Activated naive CD4-positive, alpha-beta T cell treated with Interleukin-2 at 50 U/mL for 16 hours (primary cell): ENCODE results near the gene PRKAG2.

ENCODE experiments used
- DNase-seq: peaks from one replicate; pipeline ENCODE4 v3.0.0-alpha.2; 2020

Gene PRKAG2

GRCh38 chr7:151704299-151704959 is 172.5 kb downstream of the PRKAG2 start:
- DNase-seq = no peak

- DNase-seq = no peak
Observed at GRCh38 chr7:151702961-151703360, 174.0 kb downstream of the PRKAG2 start.

GRCh38 chr7:151700586-151701165 is 176.2 kb downstream of the PRKAG2 start:
- no peak for DNase-seq

GRCh38 chr7:151699928-151700319 is 177.0 kb downstream of the PRKAG2 start:
- DNase-seq = no peak

GRCh38 chr7:151699147-151699927 is 177.6 kb downstream of the PRKAG2 start:
- no peak for DNase-seq

- DNase-seq = no peak
Observed at GRCh38 chr7:151697942-151698341, 179.0 kb downstream of the PRKAG2 start.

- DNase-seq = no peak
Observed at GRCh38 chr7:151697515-151697895, 179.4 kb downstream of the PRKAG2 start.

GRCh38 chr7:151696721-151697514 is 180.0 kb downstream of the PRKAG2 start:
- DNase-seq = no peak

GRCh38 chr7:151695951-151696541 is 180.9 kb downstream of the PRKAG2 start:
- no peak for DNase-seq

- no peak for DNase-seq
Observed at GRCh38 chr7:151694828-151695580, 181.9 kb downstream of the PRKAG2 start.

GRCh38 chr7:151694441-151694827 is 182.5 kb downstream of the PRKAG2 start:
- DNase-seq = no peak

- DNase-seq = no peak
Observed at GRCh38 chr7:151693140-151693539, 183.8 kb downstream of the PRKAG2 start.

- DNase-seq = no peak
Observed at GRCh38 chr7:151692721-151693120, 184.2 kb downstream of the PRKAG2 start.

- no peak for DNase-seq
Observed at GRCh38 chr7:151691449-151691848, 185.5 kb downstream of the PRKAG2 start.

GRCh38 chr7:151690606-151691005 is 186.3 kb downstream of the PRKAG2 start:
- DNase-seq = no peak

GRCh38 chr7:151689196-151689971 is 187.5 kb downstream of the PRKAG2 start:
- DNase-seq = no peak

GRCh38 chr7:151688236-151688780 is 188.6 kb downstream of the PRKAG2 start:
- no peak for DNase-seq

GRCh38 chr7:151687523-151688235 is 189.2 kb downstream of the PRKAG2 start:
- DNase-seq = no peak

- no peak for DNase-seq
Observed at GRCh38 chr7:151686826-151687225, 190.1 kb downstream of the PRKAG2 start.

GRCh38 chr7:151686016-151686766 is 190.7 kb downstream of the PRKAG2 start:
- DNase-seq = no peak
